ENCODE measurements around the gene ZNF804B. TPM values are rescaled to one million over a fixed set of nuclear protein-coding genes. Genes with fewer than 3 reads are reported as not detected.

The ZNF804B gene
- total RNA-seq, 1 experiment from 2014 or later, result not detected

GRCh38 chr7:88835147-88835728 is 75.7 kb downstream of the ZNF804B start:
- peak; percentile 47 for DNase-seq (ENCODE audit: low read depth)

GRCh38 chr7:88842201-88842600 is 82.7 kb downstream of the ZNF804B start:
- DNase-seq (ENCODE audit: low read depth), result no peak

- no peak for DNase-seq (ENCODE audit: low read depth)
Measured at GRCh38 chr7:88845091-88845490, 85.6 kb downstream of the ZNF804B start.

GRCh38 chr7:88851220-88851619 is 91.7 kb downstream of the ZNF804B start:
- DNase-seq (ENCODE audit: low read depth), result no peak

- DNase-seq (ENCODE audit: low read depth), result no peak
Measured at GRCh38 chr7:88859288-88859687, 99.8 kb downstream of the ZNF804B start.

GRCh38 chr7:88866265-88866863 is 106.9 kb downstream of the ZNF804B start:
- no peak for DNase-seq (ENCODE audit: low read depth)

- no peak for DNase-seq (ENCODE audit: low read depth)
Measured at GRCh38 chr7:88867158-88867557, 107.7 kb downstream of the ZNF804B start.

- no peak for DNase-seq (ENCODE audit: low read depth)
Measured at GRCh38 chr7:88868456-88868855, 109.0 kb downstream of the ZNF804B start.

- no peak for DNase-seq (ENCODE audit: low read depth)
Measured at GRCh38 chr7:88881136-88881535, 121.6 kb downstream of the ZNF804B start.

- no peak for DNase-seq (ENCODE audit: low read depth)
Measured at GRCh38 chr7:88885131-88885530, 125.6 kb downstream of the ZNF804B start.

GRCh38 chr7:88888684-88889083 is 129.2 kb downstream of the ZNF804B start:
- no peak for DNase-seq (ENCODE audit: low read depth)

- no peak for DNase-seq (ENCODE audit: low read depth)
Measured at GRCh38 chr7:88910516-88910915, 151.0 kb downstream of the ZNF804B start.

GRCh38 chr7:88912852-88913251 is 153.4 kb downstream of the ZNF804B start:
- DNase-seq (ENCODE audit: low read depth), result no peak

- no peak for DNase-seq (ENCODE audit: low read depth)
Measured at GRCh38 chr7:88915615-88916014, 156.1 kb downstream of the ZNF804B start.

GRCh38 chr7:88919478-88920131 is 160.1 kb downstream of the ZNF804B start:
- peak; percentile 21 for DNase-seq (ENCODE audit: low read depth)

- DNase-seq (ENCODE audit: low read depth), result peak; percentile 58
Measured at GRCh38 chr7:88922944-88923343, 163.4 kb downstream of the ZNF804B start.

- no peak for DNase-seq (ENCODE audit: low read depth)
Measured at GRCh38 chr7:88928276-88928675, 168.8 kb downstream of the ZNF804B start.

- DNase-seq (ENCODE audit: low read depth), result no peak
Measured at GRCh38 chr7:88929719-88930118, 170.2 kb downstream of the ZNF804B start.

GRCh38 chr7:88933285-88933684 is 173.8 kb downstream of the ZNF804B start:
- no peak for DNase-seq (ENCODE audit: low read depth)

- DNase-seq (ENCODE audit: low read depth), result no peak
Measured at GRCh38 chr7:88942815-88943501, 183.5 kb downstream of the ZNF804B start.

- DNase-seq (ENCODE audit: low read depth), result no peak
Measured at GRCh38 chr7:88951826-88952225, 192.3 kb downstream of the ZNF804B start.

- no peak for DNase-seq (ENCODE audit: low read depth)
Measured at GRCh38 chr7:88964418-88964817, 204.9 kb downstream of the ZNF804B start.
